CD14-positive monocyte (primary cell): Measurements from ENCODE around the gene CCDC141. TPM values are rescaled to one million over a fixed set of nuclear protein-coding genes. Genes with fewer than 3 reads are reported as not detected.

ENCODE experiments used
- DNase-seq, 3 donors: peaks; one replicate each; pipeline ENCODE4 v3.0.0-alpha.2; 2011 to 2022
- H2AFZ ChIP-seq: 2 replicates; pipeline ENCODE4 v1.6.0; 2012; ENCODE audit warnings: mild to moderate bottlenecking, low read depth, low read length, inconsistent platforms; ENCODE audit not compliant: insufficient read depth, poor library complexity, severe bottlenecking
- H3K27ac ChIP-seq, 2 donors: 1 replicate in 1 of 2; 2 replicates in 1 of 2; pipeline ENCODE4 v1.5.1; 2012 to 2013; ENCODE audit warnings: low read length in 2 of 2, control low read depth in 1 of 2, inconsistent platforms in 1 of 2, low read depth in 1 of 2, mild to moderate bottlenecking in 1 of 2
- H3K27me3 ChIP-seq, 2 donors: one replicate each; pipeline versions ENCODE4 v1.6.0 to v1.6.1; 2011 to 2013; ENCODE audit warnings: low read length in 2 of 2; ENCODE audit not compliant: control insufficient read depth in 2 of 2, insufficient read depth in 2 of 2
- H3K36me3 ChIP-seq, 2 donors: replicated peaks in 1 of 2; 1 replicate in 1 of 2; 2 replicates in 1 of 2; pipeline versions ENCODE4 v1.5.1 to v1.6.1; 2012 to 2013; ENCODE audit warnings: low read length in 2 of 2, control low read depth in 1 of 2, inconsistent platforms in 1 of 2, mild to moderate bottlenecking in 1 of 2; ENCODE audit not compliant: insufficient read depth in 2 of 2, control insufficient read depth in 1 of 2
- H3K4me1 ChIP-seq, 2 donors: 1 replicate in 1 of 2; 2 replicates in 1 of 2; pipeline versions ENCODE4 v1.5.1 to v1.6.1; 2012 to 2013; ENCODE audit warnings: low read length in 2 of 2, control low read depth in 1 of 2, inconsistent platforms in 1 of 2, mild to moderate bottlenecking in 1 of 2, moderate library complexity in 1 of 2; ENCODE audit not compliant: insufficient read depth in 2 of 2, control insufficient read depth in 1 of 2
- H3K4me2 ChIP-seq: replicated peaks from 2 replicates; pipeline ENCODE3; 2012; ENCODE audit warnings: low read length, moderate library complexity, mild to moderate bottlenecking; ENCODE audit not compliant: poor library complexity, severe bottlenecking; ENCODE audit errors: extremely low read depth
- H3K4me3 ChIP-seq, 3 experiments: fragments of 200-600 bp in 1 of 3; sonication (generic) in 1 of 3; replicated peaks in 1 of 3; 1 replicate in 2 of 3; 2 replicates in 1 of 3; pipeline ENCODE4 v1.5.1; 2011 to 2013; ENCODE audit warnings: low read length in 3 of 3, mild to moderate bottlenecking in 3 of 3, control low read depth in 2 of 3, low read depth in 2 of 3, inconsistent platforms in 1 of 3, moderate library complexity in 1 of 3
- H3K79me2 ChIP-seq: 2 replicates; pipeline ENCODE4 v1.6.0; 2012; ENCODE audit warnings: mild to moderate bottlenecking, control low read depth, inconsistent platforms, low read length, moderate library complexity; ENCODE audit not compliant: insufficient read depth
- H3K9ac ChIP-seq: 2 replicates; pipeline ENCODE4 v1.6.0; 2017; ENCODE audit warnings: low read length, mild to moderate bottlenecking; ENCODE audit not compliant: insufficient read depth, poor library complexity, severe bottlenecking
- H3K9me3 ChIP-seq, 2 donors: replicated peaks in 1 of 2; 1 replicate in 1 of 2; 2 replicates in 1 of 2; pipeline versions ENCODE4 v1.5.1 to v1.6.1; 2012 to 2013; ENCODE audit warnings: low read length in 2 of 2, control low read depth in 1 of 2; ENCODE audit not compliant: control insufficient read depth in 1 of 2, insufficient read depth in 1 of 2
- H4K20me1 ChIP-seq: 2 replicates; pipeline ENCODE4 v1.6.0; 2012; ENCODE audit warnings: mild to moderate bottlenecking, low read length, control low read depth, moderate library complexity; ENCODE audit not compliant: insufficient read depth
- H3K27ac Mint-ChIP-seq, 7 donors: one replicate each; pipeline ENCODE4 v1.8.0; 2020; ENCODE audit warnings: mild to moderate bottlenecking in 7 of 7, mixed read lengths in 7 of 7, moderate library complexity in 6 of 7, inconsistent platforms in 2 of 7
- H3K27me3 Mint-ChIP-seq, 3 donors: one replicate each; pipeline ENCODE4 v1.8.0; 2021 to 2022; ENCODE audit warnings: low read depth in 3 of 3, mild to moderate bottlenecking in 3 of 3, mixed read lengths in 3 of 3, moderate library complexity in 3 of 3, inconsistent platforms in 1 of 3
- H3K36me3 Mint-ChIP-seq, 2 donors: one replicate each; pipeline ENCODE4 v1.8.0; 2020; ENCODE audit warnings: mixed read lengths in 2 of 2, inconsistent platforms in 1 of 2, mild to moderate bottlenecking in 1 of 2
- H3K4me1 Mint-ChIP-seq: one replicate; pipeline ENCODE4 v1.8.0; 2020; ENCODE audit warnings: mild to moderate bottlenecking, mixed read lengths
- H3K4me3 Mint-ChIP-seq, 2 donors: one replicate each; pipeline ENCODE4 v1.8.0; 2020; ENCODE audit warnings: mild to moderate bottlenecking in 2 of 2, mixed read lengths in 2 of 2, moderate library complexity in 1 of 2
- H3K9me3 Mint-ChIP-seq, 7 donors: one replicate each; pipeline ENCODE4 v1.8.0; 2020 to 2022; ENCODE audit warnings: mixed read lengths in 7 of 7, mild to moderate bottlenecking in 6 of 7, moderate library complexity in 6 of 7, inconsistent platforms in 2 of 7
- CTCF ChIP-seq: fragments of 200-600 bp; IDR thresholded peaks from one replicate; pipeline ENCODE4 v1.8.0; 2022; ENCODE audit warnings: antibody characterized with exemption, mild to moderate bottlenecking
- WGBS: methylation state at CpG from one replicate; pipeline ENCODE4 v1.1.5; 2013; ENCODE audit warnings: missing lambda C conversion rate; ENCODE audit not compliant: insufficient coverage; 5-methylcytosine and 5-hydroxymethylcytosine counted together
- intact Hi-C, 2 donors: fragments of 100-400 bp; cut with micrococcal nuclease; formaldehyde crosslinking; loops; one replicate each; pipeline versions ENCODE4 v1.15.0 to v1.15.1; 2023
- polyA plus RNA-seq, 3 donors: library from polyadenylated mRNA; depleted of rRNA in 1 of 3; unstranded in 2 of 3; stranded (reverse) in 1 of 3; fragments of 300-500 nt in 2 of 3; fragments of >200 nt in 1 of 3; fragmentation: Illumina TruSeq in 2 of 3; gene quantifications; 1 replicate in 2 of 3; 2 replicates in 1 of 3; pipeline ENCODE4 v1.2.3, GENCODE V29; 2012 to 2021

The CCDC141 gene
- polyA plus RNA-seq, 3 donors = not detected

GRCh38 chr2:179036353-179036905 lies 13.5 kb downstream of the CCDC141 start:
- no peak overlapping the region for H3K4me3 Mint-ChIP-seq
- Histone ChIP-seq H3K4me1 (no peaks in the 10 kb centered on the region), H4K20me1 (no peaks in the 10 kb centered on the region), H3K36me3 (no peaks in the 10 kb centered on the region), H3K4me3 (no peak overlapping the region), H3K79me2 (no peaks in the 10 kb centered on the region), H3K4me2 (no peak overlapping the region), H3K27me3 (no peaks in the 10 kb centered on the region), H3K9ac (no peak overlapping the region), H2AFZ (no peak overlapping the region), H3K27ac (no peak overlapping the region), H3K9me3 (no peaks in the 10 kb centered on the region)
- DNase-seq = no peak
- peaks cover 8% of the 10 kb centered on the region for H3K4me1 Mint-ChIP-seq
- H3K36me3 Mint-ChIP-seq = no peaks in the 10 kb centered on the region
- H3K27ac Mint-ChIP-seq = no peak overlapping the region
- H3K9me3 Mint-ChIP-seq = peaks cover 0 to 6% (median 0%) of the 10 kb centered on the region in 7 donors
- H3K27me3 Mint-ChIP-seq = peaks cover 0 to 2% (median 0%) of the 10 kb centered on the region in 3 donors
- intact Hi-C loops = no loop called here
- WGBS = 60% methylated on average over 1 of the region's 4 CpGs
- no peak for TF ChIP-seq CTCF

- peak overlapping the region in 1 of 7 donors; percentile 68 for H3K27ac Mint-ChIP-seq
- Histone ChIP-seq H3K27ac (no peak overlapping the region), H3K9ac (no peak overlapping the region), H3K79me2 (no peaks in the 10 kb centered on the region), H4K20me1 (no peaks in the 10 kb centered on the region), H3K4me2 (peak overlapping the region; percentile 0), H3K27me3 (no peaks in the 10 kb centered on the region), H2AFZ (no peak overlapping the region), H3K9me3 (peaks cover 4 to 7% of the 10 kb centered on the region in 2 donors), H3K36me3 (no peaks in the 10 kb centered on the region), H3K4me3 (no peak overlapping the region), H3K4me1 (no peaks in the 10 kb centered on the region)
- intact Hi-C loops = no loop called here
- peaks cover 5 to 15% (median 8%) of the 10 kb centered on the region in 7 donors for H3K9me3 Mint-ChIP-seq
- DNase-seq = no peak
- peaks cover 10% of the 10 kb centered on the region for H3K4me1 Mint-ChIP-seq
- peak overlapping the region; percentile 35 to 50 for H3K4me3 Mint-ChIP-seq
- H3K27me3 Mint-ChIP-seq = no peaks in the 10 kb centered on the region
- WGBS = no CpG with 5 or more reads among the region's 2 CpGs
- no peak for TF ChIP-seq CTCF
- no peaks in the 10 kb centered on the region for H3K36me3 Mint-ChIP-seq
Observed at GRCh38 chr2:179031731-179032408, 18.1 kb downstream of the CCDC141 start.
